Chondrocyte (in vitro differentiated cells): ENCODE data around the gene UBE2QL1. TPM values are rescaled to one million over a fixed set of nuclear protein-coding genes. Genes with fewer than 3 reads are reported as not detected.

ENCODE experiments used
- DNase-seq: peaks from one replicate; pipeline ENCODE4 v3.0.0; 2021; ENCODE audit warnings: mixed read lengths, low spot score
- H3K27ac Mint-ChIP-seq: one replicate; pipeline ENCODE4 v1.8.0; 2021; ENCODE audit warnings: mild to moderate bottlenecking, moderate library complexity, mixed read lengths; ENCODE audit not compliant: unreplicated experiment
- H3K27me3 Mint-ChIP-seq: 2 replicates; pipeline ENCODE4 v1.8.0; 2021; ENCODE audit warnings: low read depth, mixed read lengths
- H3K36me3 Mint-ChIP-seq: 2 replicates; pipeline ENCODE4 v1.8.0; 2021; ENCODE audit warnings: low read depth, mixed read lengths
- H3K4me1 Mint-ChIP-seq: 2 replicates; pipeline ENCODE4 v1.8.0; 2021; ENCODE audit warnings: low read depth, mild to moderate bottlenecking, mixed read lengths
- H3K4me3 Mint-ChIP-seq: one replicate; pipeline ENCODE4 v1.8.0; 2021; ENCODE audit warnings: mild to moderate bottlenecking, moderate library complexity, mixed read lengths; ENCODE audit not compliant: unreplicated experiment
- H3K9me3 Mint-ChIP-seq: 2 replicates; pipeline ENCODE4 v1.8.0; 2021; ENCODE audit warnings: low read depth, mixed read lengths
- total RNA-seq: library from RNA; stranded (reverse); gene quantifications from 3 replicates; pipeline ENCODE4 v1.2.1, GENCODE V29; 2021
- TF ChIP-seq, protein P1 (sequence below): fragments of 200-600 bp; sonication (generic); IDR thresholded peaks from 2 replicates; pipeline ENCODE4 v1.5.0; 2021; ENCODE audit warnings: antibody characterized with exemption, mild to moderate bottlenecking, moderate library complexity

The UBE2QL1 gene
- total RNA-seq, 1 donor from 2014 or later, result 0.17 TPM

DNA sequence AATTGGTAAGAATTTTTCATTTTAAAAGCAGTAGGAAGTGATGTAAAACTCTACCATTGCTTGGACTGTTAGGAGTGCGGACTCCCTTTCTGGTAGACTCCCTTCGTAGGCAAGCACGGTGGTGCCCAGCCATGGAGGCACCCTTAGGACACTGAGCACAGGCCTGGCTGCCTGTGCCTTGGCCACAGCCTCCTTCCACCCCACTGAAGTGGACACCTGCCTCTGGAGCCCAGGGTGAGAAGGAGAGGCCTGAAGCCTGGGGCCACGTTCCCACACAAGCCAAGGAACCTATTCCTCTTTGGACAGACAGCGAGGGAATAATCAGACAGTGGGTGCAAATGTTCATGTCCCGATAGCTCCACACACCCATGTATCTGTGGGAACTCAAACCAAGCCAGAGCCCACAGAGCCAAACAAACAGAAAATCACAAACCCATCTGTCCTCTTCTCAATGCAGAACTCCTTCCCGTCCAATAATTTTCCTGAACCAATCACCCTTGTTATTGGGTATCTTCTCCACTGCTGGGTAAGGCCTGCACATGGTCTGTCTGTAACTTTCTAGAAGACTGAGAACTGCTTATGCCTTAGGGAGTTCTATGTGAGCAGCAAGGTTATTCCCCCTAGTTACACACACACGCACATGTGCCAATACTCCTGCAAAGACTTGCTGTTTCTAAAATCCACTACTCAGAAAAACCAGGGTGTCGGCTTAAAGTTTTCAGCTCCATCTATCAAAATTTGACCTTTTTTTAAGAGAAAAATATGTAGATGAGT lies 45.2 kb downstream of the UBE2QL1 start:
- no peaks in the 10 kb centered on the region for H3K4me1 Mint-ChIP-seq
- no peak overlapping the region for H3K4me3 Mint-ChIP-seq
- no peak overlapping the region for H3K27ac Mint-ChIP-seq
- no peaks in the 10 kb centered on the region for H3K36me3 Mint-ChIP-seq
- H3K27me3 Mint-ChIP-seq, result peaks cover 11% of the 10 kb centered on the region
- TF ChIP-seq, protein P1, sequence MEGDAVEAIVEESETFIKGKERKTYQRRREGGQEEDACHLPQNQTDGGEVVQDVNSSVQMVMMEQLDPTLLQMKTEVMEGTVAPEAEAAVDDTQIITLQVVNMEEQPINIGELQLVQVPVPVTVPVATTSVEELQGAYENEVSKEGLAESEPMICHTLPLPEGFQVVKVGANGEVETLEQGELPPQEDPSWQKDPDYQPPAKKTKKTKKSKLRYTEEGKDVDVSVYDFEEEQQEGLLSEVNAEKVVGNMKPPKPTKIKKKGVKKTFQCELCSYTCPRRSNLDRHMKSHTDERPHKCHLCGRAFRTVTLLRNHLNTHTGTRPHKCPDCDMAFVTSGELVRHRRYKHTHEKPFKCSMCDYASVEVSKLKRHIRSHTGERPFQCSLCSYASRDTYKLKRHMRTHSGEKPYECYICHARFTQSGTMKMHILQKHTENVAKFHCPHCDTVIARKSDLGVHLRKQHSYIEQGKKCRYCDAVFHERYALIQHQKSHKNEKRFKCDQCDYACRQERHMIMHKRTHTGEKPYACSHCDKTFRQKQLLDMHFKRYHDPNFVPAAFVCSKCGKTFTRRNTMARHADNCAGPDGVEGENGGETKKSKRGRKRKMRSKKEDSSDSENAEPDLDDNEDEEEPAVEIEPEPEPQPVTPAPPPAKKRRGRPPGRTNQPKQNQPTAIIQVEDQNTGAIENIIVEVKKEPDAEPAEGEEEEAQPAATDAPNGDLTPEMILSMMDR, result no peak
- no peaks in the 10 kb centered on the region for H3K9me3 Mint-ChIP-seq
- no peak for DNase-seq

DNA sequence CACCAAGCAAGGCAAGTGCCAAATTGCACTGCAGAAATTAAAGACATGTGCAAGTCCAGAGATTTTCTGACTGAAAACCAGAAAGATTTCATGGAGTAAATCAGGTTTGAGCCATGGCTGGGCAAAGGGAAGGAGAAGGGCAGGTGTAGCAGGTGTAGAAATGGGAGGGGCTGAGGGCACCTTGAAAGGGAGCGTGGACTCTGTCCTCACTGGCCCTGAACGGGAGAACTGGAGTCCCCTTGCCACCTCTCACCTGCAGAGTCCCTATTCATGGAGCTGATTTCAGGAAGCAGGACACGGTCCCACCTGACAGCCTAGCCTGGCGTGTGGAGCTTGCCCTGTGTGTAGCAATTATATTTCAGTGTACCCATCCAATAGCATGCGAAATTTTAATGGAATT lies 46.3 kb downstream of the UBE2QL1 start:
- peaks cover 14% of the 10 kb centered on the region for H3K27me3 Mint-ChIP-seq
- TF ChIP-seq, protein P1, result no peak
- H3K4me1 Mint-ChIP-seq, result no peaks in the 10 kb centered on the region

DNA sequence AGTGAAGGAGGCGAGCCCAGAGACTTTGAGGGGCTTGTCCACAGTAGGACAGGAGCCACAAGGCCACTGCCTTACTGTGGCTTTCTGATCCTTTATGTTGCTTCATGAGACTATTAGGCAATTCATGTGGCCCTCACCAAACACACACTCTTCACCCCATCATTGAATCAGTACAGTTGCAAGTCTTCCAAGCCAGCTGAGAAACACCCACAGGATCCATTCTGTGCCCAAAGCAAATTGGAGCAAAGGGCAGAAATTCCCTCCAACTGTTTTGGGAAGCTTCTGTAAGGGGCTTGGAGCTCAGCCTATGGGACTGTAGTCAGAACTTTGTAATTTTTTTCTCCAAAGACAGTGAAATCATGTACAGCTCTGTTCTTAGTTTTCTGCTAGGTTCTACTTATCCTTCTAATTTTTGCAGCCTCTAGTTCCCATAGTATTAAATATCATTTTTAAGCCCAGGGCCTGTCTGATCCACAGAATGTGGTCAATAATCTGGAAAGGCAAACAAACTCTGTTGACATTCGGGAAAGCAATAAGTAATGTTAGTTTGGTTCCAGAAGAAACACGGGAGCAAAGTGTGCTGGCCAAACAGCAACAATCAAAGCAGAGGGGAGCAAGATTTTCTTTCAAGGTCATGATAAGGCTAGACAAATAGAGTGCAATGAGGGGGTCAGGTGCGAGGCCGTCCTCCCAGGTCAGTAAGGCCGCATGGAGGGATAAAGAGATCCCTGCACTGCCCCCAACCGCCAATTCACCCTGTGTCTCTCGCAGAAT lies 47.0 kb downstream of the UBE2QL1 start:
- TF ChIP-seq, protein P1, result no peak

More for the DNA sequence above, 46.3 kb downstream of the UBE2QL1 start:
- H3K9me3 Mint-ChIP-seq, result no peaks in the 10 kb centered on the region
- no peak overlapping the region for H3K27ac Mint-ChIP-seq
- DNase-seq, result no peak
- no peaks in the 10 kb centered on the region for H3K36me3 Mint-ChIP-seq
- no peak overlapping the region for H3K4me3 Mint-ChIP-seq

DNA sequence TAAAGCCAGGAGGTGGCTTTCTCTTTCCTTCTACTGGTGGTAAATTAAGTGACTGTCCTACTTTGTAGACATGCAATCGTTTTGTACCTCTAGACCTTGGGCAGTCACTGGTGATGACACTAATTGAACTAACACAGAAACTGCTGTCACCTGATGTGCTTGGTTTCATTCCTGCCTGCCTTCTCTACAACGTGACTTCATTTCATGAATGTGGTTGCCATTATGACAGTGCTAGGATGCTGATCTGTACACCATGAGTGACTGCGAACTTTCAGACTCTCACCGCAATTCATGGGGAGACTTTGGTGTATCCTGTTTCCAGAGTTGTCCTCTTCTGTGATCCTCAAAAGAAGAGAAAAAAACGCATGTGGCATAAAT lies 47.5 kb downstream of the UBE2QL1 start:
- DNase-seq, result no peak
- H3K4me3 Mint-ChIP-seq, result no peak overlapping the region
- H3K9me3 Mint-ChIP-seq, result no peaks in the 10 kb centered on the region
- H3K27ac Mint-ChIP-seq, result no peak overlapping the region
- H3K27me3 Mint-ChIP-seq, result peaks cover 13% of the 10 kb centered on the region
- TF ChIP-seq, protein P1, result no peak
- no peaks in the 10 kb centered on the region for H3K4me1 Mint-ChIP-seq
- no peaks in the 10 kb centered on the region for H3K36me3 Mint-ChIP-seq

More for the DNA sequence above, 47.0 kb downstream of the UBE2QL1 start:
- no peak overlapping the region for H3K4me3 Mint-ChIP-seq
- peaks cover 14% of the 10 kb centered on the region for H3K27me3 Mint-ChIP-seq
- H3K9me3 Mint-ChIP-seq, result no peaks in the 10 kb centered on the region
- DNase-seq, result no peak
- H3K27ac Mint-ChIP-seq, result no peak overlapping the region
- no peaks in the 10 kb centered on the region for H3K36me3 Mint-ChIP-seq
- no peaks in the 10 kb centered on the region for H3K4me1 Mint-ChIP-seq

DNA sequence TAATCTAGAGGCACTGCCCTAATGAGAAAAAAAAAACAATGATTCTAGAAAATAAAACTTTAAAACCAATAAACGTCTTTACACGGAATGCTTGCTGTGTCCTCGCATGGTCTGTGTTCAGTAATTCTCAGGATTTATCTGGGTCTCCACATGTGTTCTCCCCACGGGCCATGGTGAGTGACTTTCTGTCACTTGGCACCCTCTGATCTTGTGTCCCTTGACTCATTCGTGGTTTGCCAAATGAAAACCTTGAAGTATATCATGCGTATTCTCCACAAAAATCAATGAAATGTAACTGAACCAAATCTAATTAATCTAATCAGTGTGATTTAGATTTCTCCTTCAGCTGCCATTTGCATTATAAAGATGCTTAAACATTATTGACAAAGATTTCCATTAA lies 48.0 kb downstream of the UBE2QL1 start:
- H3K27ac Mint-ChIP-seq, result no peak overlapping the region
- H3K4me3 Mint-ChIP-seq, result no peak overlapping the region
- no peak for DNase-seq
- H3K36me3 Mint-ChIP-seq, result no peaks in the 10 kb centered on the region
- no peaks in the 10 kb centered on the region for H3K4me1 Mint-ChIP-seq
- TF ChIP-seq, protein P1, result no peak
- H3K9me3 Mint-ChIP-seq, result no peaks in the 10 kb centered on the region
- H3K27me3 Mint-ChIP-seq, result peaks cover 8% of the 10 kb centered on the region
